Right lung (tissue), 10 donors: Measurements from ENCODE around the gene NF1. TPM values are rescaled to one million over a fixed set of nuclear protein-coding genes. Genes with fewer than 3 reads are reported as not detected.
"Not testable (repeated sequence)": the region's sequence is repeated elsewhere in the genome, so short reads cannot be mapped to it uniquely, and the experiment has no call there.

Experiments
- DNase-seq, 2 donors: peaks; one replicate each; pipeline ENCODE4 v3.0.0-alpha.2; 2013
- long read RNA-seq, 8 donors: transcript quantifications; one replicate each; lab custom pipeline, GENCODE V29; 2026
- polyA plus RNA-seq, 5 donors: library from polyadenylated mRNA; unstranded; fragments of 120-200 nt; gene quantifications; one replicate each; pipeline versions ENCODE4 v1.2.1 to v1.2.3, GENCODE V29; 2013; ENCODE audit warnings: inconsistent platforms in 1 of 5, low replicate concordance in 1 of 5; ENCODE audit not compliant: insufficient read length in 5 of 5, insufficient read depth in 1 of 5

NF1 gene
- polyA plus RNA-seq, result 10 to 100 TPM; 28.4 to 50.1 (median 47.0) TPM
- long read RNA-seq, donor 1, full-length matches to known transcripts, result 2 of 27 reads
- long read RNA-seq, donor 1, partial matches to known transcripts, result 0 of 27 reads
- long read RNA-seq, donor 1, other reads (novel, unspliced or antisense), result 25 of 27 reads
- long read RNA-seq, donor 2, result 0 reads
- long read RNA-seq, donor 3, full-length matches to known transcripts, result 4 of 19 reads
- long read RNA-seq, donor 3, partial matches to known transcripts, result 7 of 19 reads
- long read RNA-seq, donor 3, other reads (novel, unspliced or antisense), result 8 of 19 reads
- long read RNA-seq, donor 4, full-length matches to known transcripts, result 3 of 11 reads
- long read RNA-seq, donor 4, partial matches to known transcripts, result 8 of 11 reads
- long read RNA-seq, donor 4, other reads (novel, unspliced or antisense), result 0 of 11 reads
- long read RNA-seq, donor 5, partial matches to known transcripts, result 42 of 46 reads
- long read RNA-seq, donor 5, other reads (novel, unspliced or antisense), result 0 of 46 reads
- long read RNA-seq, donor 6, partial matches to known transcripts, result 13 of 16 reads
- long read RNA-seq, donor 6, other reads (novel, unspliced or antisense), result 0 of 16 reads
- long read RNA-seq, donor 7, partial matches to known transcripts, result 0 of 3 reads
- long read RNA-seq, donor 7, other reads (novel, unspliced or antisense), result 0 of 3 reads
- long read RNA-seq, donor 8, full-length matches to known transcripts, result 2 of 2 reads
- long read RNA-seq, donor 8, partial matches to known transcripts, result 0 of 2 reads
- long read RNA-seq, donor 8, other reads (novel, unspliced or antisense), result 0 of 2 reads

- DNase-seq, result peak; percentile 95 to 96
Observed at GRCh38 chr17:31094600-31095235, at the start of gene NF1. Gene NF1 (plus strand): TSS chr17:31094977. CDS start chr17:31095310, 333 bp downstream.

DNA sequence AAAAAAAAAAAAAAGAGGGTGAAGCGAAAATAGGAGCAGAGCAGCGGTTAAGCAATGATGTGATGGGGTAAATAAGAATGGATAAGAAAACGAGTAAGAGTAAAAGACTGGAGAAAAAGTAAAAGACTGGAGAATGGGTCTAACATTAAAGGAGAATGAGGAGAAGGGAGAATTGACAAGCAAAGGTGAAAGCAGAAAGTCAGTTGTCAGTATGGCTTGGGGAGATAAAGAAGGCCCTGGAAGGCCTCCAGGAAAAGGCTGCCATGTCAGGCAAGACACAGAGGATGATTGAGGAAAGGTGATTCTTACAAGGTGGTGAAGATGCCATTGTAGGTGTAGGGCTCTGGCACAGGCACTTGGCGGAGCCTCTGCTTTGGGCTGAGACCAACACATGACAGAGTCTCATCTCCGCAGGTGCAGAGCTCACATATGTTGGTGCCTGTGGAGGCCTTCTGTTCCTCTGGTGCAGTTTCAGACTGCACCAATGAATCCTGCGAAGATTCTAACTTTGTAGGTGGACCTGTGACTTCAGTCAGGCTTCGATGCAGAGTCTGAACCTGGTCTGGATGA is 47.8 kb upstream of the NF1 start:
- not testable (repeated sequence) for DNase-seq

DNA sequence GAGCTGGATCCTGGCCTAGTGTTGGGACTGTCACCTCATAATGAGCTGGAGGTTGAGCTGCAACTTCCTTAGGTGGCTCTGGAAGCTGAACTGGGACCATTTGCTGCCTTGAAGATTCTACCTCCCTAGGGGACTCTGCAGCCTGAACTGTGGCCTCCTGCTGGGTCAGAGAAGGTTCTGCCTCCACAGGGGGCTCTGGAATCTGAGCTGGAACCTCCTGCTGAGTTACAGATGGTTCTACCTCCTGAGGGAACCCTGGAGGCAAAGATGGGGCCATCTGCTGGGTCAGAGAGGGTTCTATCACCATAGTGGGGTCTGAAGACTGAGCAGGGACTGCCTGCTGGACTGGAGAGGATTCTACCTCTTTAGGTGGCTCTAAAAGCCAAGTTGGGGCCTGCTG is 46.6 kb upstream of the NF1 start:
- no peak for DNase-seq

- DNase-seq, result no peak
Observed at GRCh38 chr17:31048780-31049179, 46.0 kb upstream of the NF1 start.

GRCh38 chr17:31050948-31051347 is 43.8 kb upstream of the NF1 start:
- DNase-seq, result no peak

- DNase-seq, result no peak
Observed at GRCh38 chr17:31051506-31051905, 43.3 kb upstream of the NF1 start.

DNA sequence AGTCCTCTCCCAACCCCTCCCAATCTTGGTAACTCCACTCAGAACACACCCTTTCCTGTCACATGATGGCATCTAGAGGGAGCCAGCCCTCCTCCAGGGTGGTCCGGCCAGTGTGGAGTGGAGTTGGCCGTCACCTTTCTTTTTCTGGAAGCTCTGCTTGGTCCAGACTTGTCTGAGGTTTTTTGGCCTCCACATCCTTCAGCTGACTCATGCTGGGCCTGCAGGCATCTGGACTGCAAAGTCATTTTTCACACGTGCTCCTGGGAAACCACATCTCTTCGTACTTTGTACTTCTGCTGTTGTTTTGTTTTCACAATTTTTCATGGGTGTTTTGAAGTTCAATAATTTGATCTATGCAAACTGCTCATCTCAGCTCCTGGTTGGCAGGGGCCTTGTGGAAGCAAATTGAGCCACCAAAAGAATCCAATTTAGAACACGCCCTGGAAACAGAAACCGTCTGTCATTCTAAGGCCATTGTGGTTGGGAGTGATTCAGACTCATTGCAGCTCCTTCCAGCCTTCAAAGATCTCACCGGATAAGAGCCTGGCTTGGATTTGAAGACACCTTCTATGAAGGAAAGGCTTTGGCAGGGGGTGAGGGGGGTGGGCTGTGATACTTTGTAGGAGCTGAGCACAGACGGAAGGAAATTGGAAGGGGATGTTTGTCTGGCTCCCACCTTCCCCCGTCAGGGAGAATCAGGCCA is 42.4 kb upstream of the NF1 start:
- no peak for DNase-seq

- DNase-seq, result no peak
Observed at GRCh38 chr17:31053071-31053470, 41.7 kb upstream of the NF1 start.

DNA sequence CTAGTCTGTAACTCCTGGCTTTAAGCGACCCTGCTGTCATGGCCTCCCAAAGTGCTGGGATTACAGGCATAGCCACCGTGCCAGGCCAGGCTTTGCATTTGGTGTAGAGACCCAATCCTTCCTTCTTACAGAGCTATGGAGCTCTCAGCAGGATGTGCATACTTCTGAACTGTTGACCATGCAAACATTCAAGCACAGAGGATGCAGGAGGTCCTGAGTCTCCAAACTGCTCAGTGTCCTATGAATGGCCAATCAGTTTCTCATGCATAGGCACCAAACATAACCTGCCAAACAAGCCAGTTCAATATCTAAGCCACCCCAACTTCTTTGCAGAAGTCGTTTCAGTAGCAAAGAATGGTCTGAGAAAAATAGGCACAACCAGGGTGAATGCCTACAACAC is 40.0 kb upstream of the NF1 start:
- no peak for DNase-seq

DNA sequence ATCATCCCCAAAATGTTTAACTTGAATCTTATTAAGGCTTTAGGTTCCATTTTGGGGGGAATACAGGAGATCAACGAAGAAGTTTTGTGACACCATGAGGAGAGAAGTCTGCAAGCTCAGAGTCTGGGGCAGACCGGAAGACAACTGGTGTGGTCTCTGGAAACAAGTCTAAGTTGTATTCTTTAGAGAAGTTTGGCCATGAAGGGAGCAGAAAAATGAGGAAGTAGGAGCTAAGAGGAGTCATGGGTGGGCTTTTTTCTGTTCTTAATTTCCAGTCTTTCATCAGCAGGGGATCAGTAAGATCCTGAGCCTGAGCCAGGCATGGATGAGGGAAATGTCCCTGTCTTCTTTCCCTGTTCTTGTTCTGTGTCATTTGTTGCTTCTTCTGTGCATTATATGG is 35.8 kb upstream of the NF1 start:
- no peak for DNase-seq

DNA sequence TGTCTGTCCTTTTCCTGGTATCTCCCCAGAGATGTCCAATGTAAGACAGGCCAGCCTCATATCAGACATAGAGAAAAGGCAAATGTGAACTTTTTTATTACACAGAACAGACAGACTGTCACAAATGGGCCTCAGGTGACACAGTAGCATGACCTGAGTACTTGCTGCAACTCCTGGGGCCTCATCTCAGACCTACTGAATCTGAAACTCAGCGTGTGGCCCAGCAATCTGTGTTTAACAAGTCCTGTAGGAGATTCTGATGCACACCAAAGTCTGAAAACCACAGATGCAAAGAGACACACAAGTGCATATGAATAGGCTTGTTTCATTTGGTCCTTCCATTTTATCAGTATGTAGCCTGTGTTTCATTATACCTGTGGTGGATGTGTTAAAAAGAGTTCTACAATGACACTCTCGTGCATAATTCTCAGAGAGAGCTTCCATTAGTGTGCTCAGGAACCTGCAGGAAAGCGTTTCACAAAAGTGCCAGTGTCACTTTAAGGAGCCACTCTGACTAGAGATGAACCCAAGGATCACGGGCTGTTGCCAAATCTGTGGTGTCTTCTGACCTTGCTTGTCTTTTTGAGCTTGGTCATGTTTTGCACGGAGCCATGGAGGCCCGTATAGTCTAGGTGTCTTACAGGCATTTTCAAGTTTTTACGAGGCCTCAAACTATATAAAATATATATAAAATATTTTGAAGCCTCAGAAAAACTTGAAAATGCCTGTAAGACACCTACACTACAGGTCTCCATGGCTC is 33.8 kb upstream of the NF1 start:
- no peak for DNase-seq

- no peak for DNase-seq
Observed at GRCh38 chr17:31061678-31062077, 33.1 kb upstream of the NF1 start.

- no peak for DNase-seq
Observed at GRCh38 chr17:31062346-31062745, 32.4 kb upstream of the NF1 start.

- DNase-seq, result no peak
Observed at GRCh38 chr17:31064707-31065106, 30.1 kb upstream of the NF1 start.

- peak in 1 of 2 donors; percentile 15 for DNase-seq
Observed at GRCh38 chr17:31067691-31068184, 27.0 kb upstream of the NF1 start.

- no peak for DNase-seq
Observed at GRCh38 chr17:31068291-31068690, 26.5 kb upstream of the NF1 start.

GRCh38 chr17:31072186-31072585 is 22.6 kb upstream of the NF1 start:
- DNase-seq, result no peak

- no peak for DNase-seq
Observed at GRCh38 chr17:31073411-31073810, 21.4 kb upstream of the NF1 start.

DNA sequence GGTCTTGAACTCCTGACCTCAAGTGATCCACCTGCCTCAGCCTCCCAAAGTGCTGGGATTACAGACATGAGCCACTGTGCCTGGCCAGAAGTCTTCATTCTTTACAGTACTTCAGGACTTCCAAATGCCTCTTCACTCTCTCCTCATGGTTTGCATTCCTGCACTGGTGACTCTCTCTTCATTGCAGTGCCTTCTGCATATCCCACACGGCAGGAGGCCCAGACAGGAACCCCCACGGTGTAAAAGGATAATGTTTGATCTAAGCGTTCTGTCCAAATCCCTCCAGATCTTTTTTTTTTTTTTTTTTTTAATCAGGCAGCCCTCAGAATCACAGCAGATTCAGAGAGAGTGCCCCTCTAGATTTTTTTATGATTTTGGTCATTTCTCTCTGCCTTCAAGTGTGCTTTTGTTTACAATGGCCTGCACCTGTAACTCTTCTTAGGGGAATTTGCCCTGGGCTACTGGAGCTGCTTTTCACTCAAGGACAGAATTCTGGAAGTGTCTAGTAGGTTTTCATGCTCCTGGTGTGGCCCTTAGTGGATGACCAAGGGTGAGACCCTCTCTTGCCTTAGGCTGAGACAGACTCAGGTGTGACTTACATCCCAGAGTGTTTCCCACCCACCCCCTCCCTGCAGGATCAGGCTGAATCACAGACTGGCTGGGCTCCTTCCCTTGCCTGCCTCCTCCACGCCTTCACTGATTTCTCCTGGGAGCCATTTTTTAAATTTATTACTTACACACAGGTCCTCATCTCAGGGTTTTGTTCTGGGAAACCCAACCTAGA is 19.8 kb upstream of the NF1 start:
- no peak for DNase-seq

DNA sequence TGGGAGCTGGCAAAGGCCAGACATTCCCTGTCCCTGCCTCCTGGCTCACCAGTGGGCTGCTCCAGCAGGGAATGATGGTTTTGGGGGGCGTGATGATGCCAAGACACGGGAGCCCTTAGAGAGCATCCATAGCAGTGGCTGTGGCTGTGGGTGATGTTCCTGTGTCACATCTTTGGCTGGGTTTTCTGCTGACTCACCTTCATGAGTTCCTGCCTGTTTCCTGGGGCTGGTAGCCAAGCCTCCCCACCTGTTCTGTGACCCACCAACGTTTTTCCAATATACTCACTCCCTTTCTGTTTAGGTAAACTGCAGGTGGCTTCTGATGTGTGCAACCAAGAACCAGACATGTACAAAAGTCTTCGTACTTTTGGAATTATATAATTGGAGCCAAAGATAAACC is 16.5 kb upstream of the NF1 start:
- DNase-seq, result no peak
